Trophoblast cell (in vitro differentiated cells and primary cell): Measurements from ENCODE around the gene ADAMTSL1.

Source experiments
- DNase-seq, 2 donors: peaks; one replicate each; pipeline ENCODE4 v3.0.0-alpha.2; 2016
- H2AFZ ChIP-seq: 2 replicates; pipeline ENCODE4 v1.6.1; 2013; ENCODE audit warnings: low read length, moderate library complexity, mild to moderate bottlenecking; ENCODE audit not compliant: insufficient read depth, poor library complexity
- H2AK5ac ChIP-seq: 2 replicates; pipeline ENCODE4 v1.6.1; 2013; ENCODE audit warnings: mild to moderate bottlenecking, low read length
- H2BK120ac ChIP-seq: 2 replicates; pipeline ENCODE4 v1.6.1; 2013; ENCODE audit warnings: low read length, mild to moderate bottlenecking, moderate library complexity; ENCODE audit not compliant: insufficient read depth, poor library complexity
- H2BK12ac ChIP-seq: 2 replicates; pipeline ENCODE4 v1.6.1; 2013; ENCODE audit warnings: mild to moderate bottlenecking, low read length, moderate library complexity
- H2BK5ac ChIP-seq: 2 replicates; pipeline ENCODE4 v1.6.1; 2013; ENCODE audit warnings: low read length, low read depth, moderate library complexity, mild to moderate bottlenecking; ENCODE audit not compliant: poor library complexity
- H3K14ac ChIP-seq: 2 replicates; pipeline ENCODE4 v1.6.1; 2013; ENCODE audit warnings: mild to moderate bottlenecking, low read length
- H3K18ac ChIP-seq: 2 replicates; pipeline ENCODE4 v1.6.1; 2013; ENCODE audit warnings: mild to moderate bottlenecking, low read length
- H3K23ac ChIP-seq: 2 replicates; pipeline ENCODE4 v1.6.1; 2013; ENCODE audit warnings: low read length
- H3K27ac ChIP-seq: 2 replicates; pipeline ENCODE4 v1.5.1; 2013; ENCODE audit warnings: low read depth, mild to moderate bottlenecking, inconsistent platforms, low read length, moderate library complexity
- H3K27me3 ChIP-seq: 2 replicates; pipeline ENCODE4 v1.6.1; 2013; ENCODE audit warnings: inconsistent platforms, mild to moderate bottlenecking, low read length, moderate library complexity; ENCODE audit not compliant: insufficient read depth
- H3K36me3 ChIP-seq, 2 experiments: 1 replicate in 1 of 2; 2 replicates in 1 of 2; pipeline ENCODE4 v1.6.1; 2013; ENCODE audit warnings: low read length in 2 of 2, mild to moderate bottlenecking in 2 of 2, moderate library complexity in 1 of 2; ENCODE audit not compliant: insufficient read depth in 2 of 2, control insufficient read depth in 1 of 2
- H3K4ac ChIP-seq: 2 replicates; pipeline ENCODE4 v1.6.1; 2013; ENCODE audit warnings: low read depth, mild to moderate bottlenecking, low read length, moderate library complexity
- H3K4me1 ChIP-seq, 2 experiments: 1 replicate in 1 of 2; 2 replicates in 1 of 2; pipeline ENCODE4 v1.6.1; 2013; ENCODE audit warnings: low read length in 2 of 2, mild to moderate bottlenecking in 2 of 2, moderate library complexity in 1 of 2; ENCODE audit not compliant: insufficient read depth in 2 of 2, control insufficient read depth in 1 of 2
- H3K4me2 ChIP-seq: 2 replicates; pipeline ENCODE4 v1.6.1; 2013; ENCODE audit warnings: inconsistent platforms, mild to moderate bottlenecking, low read length, moderate library complexity
- H3K4me3 ChIP-seq: 2 replicates; pipeline ENCODE4 v1.5.1; 2013; ENCODE audit warnings: mild to moderate bottlenecking, low read depth, low read length, inconsistent platforms
- H3K79me1 ChIP-seq: one replicate; pipeline ENCODE4 v1.6.1; 2013; ENCODE audit warnings: low read length
- H3K79me2 ChIP-seq: 2 replicates; pipeline ENCODE4 v1.6.1; 2013; ENCODE audit warnings: low read length, mild to moderate bottlenecking; ENCODE audit not compliant: control insufficient read depth, insufficient read depth, poor library complexity
- H3K9ac ChIP-seq: 2 replicates; pipeline ENCODE4 v1.6.1; 2013; ENCODE audit warnings: mild to moderate bottlenecking, low read length
- H3K9me3 ChIP-seq: 2 replicates; pipeline ENCODE4 v1.6.1; 2013; ENCODE audit warnings: low read depth, mild to moderate bottlenecking, control low read depth, inconsistent platforms, low read length; ENCODE audit not compliant: insufficient read depth
- H4K12ac ChIP-seq: 2 replicates; pipeline ENCODE4 v1.6.1; 2013; ENCODE audit warnings: low read depth, mild to moderate bottlenecking, low read length, moderate library complexity
- H4K8ac ChIP-seq: 2 replicates; pipeline ENCODE4 v1.6.1; 2013; ENCODE audit warnings: low read depth, mild to moderate bottlenecking, low read length, moderate library complexity
- H4K91ac ChIP-seq: one replicate; pipeline ENCODE4 v1.6.1; 2013; ENCODE audit warnings: low read depth, mild to moderate bottlenecking, low read length, moderate library complexity
- WGBS: extraction: QIAGEN DNeasy Blood & Tissue Kit; methylation state at CpG from one replicate; pipeline ENCODE4 v1.1.7; 2013; ENCODE audit warnings: missing lambda C conversion rate; ENCODE audit not compliant: insufficient read length, insufficient coverage; ENCODE audit errors: extremely low coverage; 5-methylcytosine and 5-hydroxymethylcytosine counted together

The ADAMTSL1 gene

GRCh38 chr9:18798508-18799290 lies 324.7 kb downstream of the ADAMTSL1 start:
- WGBS, result no CpG with 5 or more reads among the region's 5 CpGs

DNA sequence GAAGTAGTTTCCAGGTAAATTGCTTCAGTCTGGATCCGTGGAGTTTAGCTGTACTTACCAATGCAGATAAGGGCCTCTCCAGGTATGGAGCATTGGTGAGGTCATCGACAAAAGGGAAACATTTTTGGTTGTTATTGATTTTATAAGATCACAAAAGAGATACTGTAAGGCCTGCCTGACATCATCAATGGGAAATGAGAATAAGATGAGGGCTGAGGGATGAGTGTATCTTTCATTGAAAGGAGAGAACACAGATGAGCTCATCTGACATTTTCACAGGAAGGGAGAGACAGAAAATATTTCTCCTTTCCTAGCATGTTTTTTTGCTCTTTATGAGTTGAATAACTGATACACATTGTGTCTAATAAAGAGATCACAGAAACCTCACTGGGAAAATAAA lies 325.5 kb downstream of the ADAMTSL1 start:
- Histone ChIP-seq H2BK120ac (no peak overlapping the region), H3K4ac (no peak overlapping the region)
- WGBS, result no CpG with 5 or more reads among the region's 2 CpGs

More at GRCh38 chr9:18798508-18799290, 324.7 kb downstream of the ADAMTSL1 start:
- H3K9me3 ChIP-seq, result no peaks in the 10 kb centered on the region
- no peak for DNase-seq
- H3K18ac ChIP-seq, result no peak overlapping the region
- no peak overlapping the region for H3K14ac ChIP-seq
- no peak overlapping the region for H2AK5ac ChIP-seq
- H3K4me1 ChIP-seq, result no peaks in the 10 kb centered on the region
- no peak overlapping the region for H4K12ac ChIP-seq
- no peaks in the 10 kb centered on the region for H3K79me1 ChIP-seq
- no peak overlapping the region for H2BK120ac ChIP-seq
- no peak overlapping the region for H2BK5ac ChIP-seq
- H3K36me3 ChIP-seq, result no peaks in the 10 kb centered on the region
- H4K8ac ChIP-seq, result no peak overlapping the region
- no peak overlapping the region for H3K9ac ChIP-seq
- no peak overlapping the region for H2AFZ ChIP-seq
- H2BK12ac ChIP-seq, result no peak overlapping the region
- no peaks in the 10 kb centered on the region for H3K79me2 ChIP-seq
- H3K4me2 ChIP-seq, result no peak overlapping the region
- H4K91ac ChIP-seq, result no peak overlapping the region
- H3K4ac ChIP-seq, result no peak overlapping the region
- no peak overlapping the region for H3K23ac ChIP-seq
- H3K27ac ChIP-seq, result no peak overlapping the region
- H3K4me3 ChIP-seq, result no peak overlapping the region
- H3K27me3 ChIP-seq, result no peaks in the 10 kb centered on the region

GRCh38 chr9:18800579-18800978 lies 326.6 kb downstream of the ADAMTSL1 start:
- no peak overlapping the region for H4K91ac ChIP-seq
- no peak overlapping the region for H3K27ac ChIP-seq
- no peaks in the 10 kb centered on the region for H3K79me1 ChIP-seq
- H3K18ac ChIP-seq, result no peak overlapping the region
- no peak overlapping the region for H2AFZ ChIP-seq
- H3K27me3 ChIP-seq, result no peaks in the 10 kb centered on the region
- no peak overlapping the region for H3K14ac ChIP-seq
- H3K4me2 ChIP-seq, result no peak overlapping the region
- H2AK5ac ChIP-seq, result no peak overlapping the region
- no peak overlapping the region for H3K9ac ChIP-seq
- H3K4me1 ChIP-seq, result no peaks in the 10 kb centered on the region
- no peak overlapping the region for H4K8ac ChIP-seq
- no peak overlapping the region for H4K12ac ChIP-seq
- H2BK12ac ChIP-seq, result no peak overlapping the region
- H3K23ac ChIP-seq, result no peak overlapping the region
- H3K36me3 ChIP-seq, result no peaks in the 10 kb centered on the region
- WGBS, result no CpG with 5 or more reads among the region's 4 CpGs
- H3K4ac ChIP-seq, result no peak overlapping the region
- no peak overlapping the region for H2BK120ac ChIP-seq
- H3K9me3 ChIP-seq, result no peaks in the 10 kb centered on the region
- no peak for DNase-seq
- no peak overlapping the region for H3K4me3 ChIP-seq
- H3K79me2 ChIP-seq, result no peaks in the 10 kb centered on the region
- H2BK5ac ChIP-seq, result no peak overlapping the region

More for the DNA sequence above, 325.5 kb downstream of the ADAMTSL1 start:
- Histone ChIP-seq H4K12ac (no peak overlapping the region), H3K79me2 (no peaks in the 10 kb centered on the region), H3K79me1 (no peaks in the 10 kb centered on the region), H4K8ac (no peak overlapping the region), H3K27me3 (no peaks in the 10 kb centered on the region), H3K9me3 (no peaks in the 10 kb centered on the region), H3K4me1 (no peaks in the 10 kb centered on the region), H2AFZ (no peak overlapping the region), H3K18ac (no peak overlapping the region), H3K9ac (no peak overlapping the region), H3K27ac (no peak overlapping the region), H3K14ac (no peak overlapping the region), H3K4me3 (no peak overlapping the region), H2AK5ac (no peak overlapping the region), H3K4me2 (no peak overlapping the region), H3K36me3 (no peaks in the 10 kb centered on the region), H2BK5ac (no peak overlapping the region), H2BK12ac (no peak overlapping the region), H3K23ac (no peak overlapping the region), H4K91ac (no peak overlapping the region)
- no peak for DNase-seq

DNA sequence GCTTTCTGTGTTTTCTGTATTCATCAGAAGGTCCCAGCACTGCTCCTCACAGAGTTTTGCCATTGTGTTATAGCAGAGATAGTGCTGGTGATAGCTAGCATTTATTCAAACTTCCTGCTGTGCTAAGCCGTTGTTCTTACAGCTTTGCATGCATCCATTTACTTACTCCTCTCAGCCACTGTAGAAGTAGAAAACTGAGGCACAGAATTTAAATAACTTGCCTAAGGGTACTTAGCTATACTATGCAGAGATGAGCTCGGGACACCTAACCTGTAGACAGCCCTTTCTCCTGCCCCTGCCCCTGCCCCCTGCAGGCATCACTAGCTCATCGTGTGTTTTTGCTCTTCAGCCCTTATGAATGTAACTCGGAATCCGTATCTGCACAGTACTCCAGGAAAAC lies 331.4 kb downstream of the ADAMTSL1 start:
- Histone ChIP-seq H2BK5ac (no peak overlapping the region), H4K91ac (no peak overlapping the region), H4K8ac (no peak overlapping the region), H2AFZ (no peak overlapping the region), H2BK12ac (no peak overlapping the region), H3K79me2 (no peaks in the 10 kb centered on the region), H3K14ac (no peak overlapping the region), H3K23ac (no peak overlapping the region), H3K18ac (no peak overlapping the region), H3K4me2 (no peak overlapping the region), H3K27ac (no peak overlapping the region), H3K9ac (no peak overlapping the region), H3K36me3 (no peaks in the 10 kb centered on the region), H2BK120ac (no peak overlapping the region), H3K4me3 (no peak overlapping the region), H3K9me3 (no peaks in the 10 kb centered on the region), H3K4me1 (no peaks in the 10 kb centered on the region), H4K12ac (no peak overlapping the region), H3K27me3 (no peaks in the 10 kb centered on the region), H3K79me1 (no peaks in the 10 kb centered on the region), H2AK5ac (no peak overlapping the region), H3K4ac (no peak overlapping the region)
- WGBS, result no CpG with 5 or more reads among the region's 5 CpGs
- no peak for DNase-seq
